GM12878 (cell line): ENCODE data around the gene RPS6KA2. TPM values are rescaled to one million over a fixed set of nuclear protein-coding genes. Genes with fewer than 3 reads are reported as not detected.

Source experiments
- ATAC-seq: fragments of 200-7000 bp; cut with Tn5 transposase; 3 replicates; pipeline ENCODE4 v1.9.1; 2020; ENCODE audit warnings: mild to moderate bottlenecking, moderate library complexity
- BruUV-seq: library from RNA; stranded (reverse); fragments of 400-500 nt; replicated peaks from 2 replicates; lab custom pipeline; 2021; lab: Mats Ljungman, UMichigan
- CTCF ChIA-PET: fragments of 300-600 bp; sonication (Branson Sonifier 250); formaldehyde crosslinking; extraction: SDS; loops from one replicate; lab custom pipeline; 2021; ENCODE audit warnings: inconsistent platforms; lab: Yijun Ruan, JAX
- POLR2A ChIA-PET: fragments of 350-600 bp; formaldehyde crosslinking; extraction: SDS; loops from one replicate; lab custom pipeline; 2021; ENCODE audit warnings: inconsistent platforms; lab: Charles Lee
- RAD21 ChIA-PET: fragments of 300-600 bp; sonication (Branson Sonifier 250); formaldehyde crosslinking; loops from one replicate; lab custom pipeline; 2023; ENCODE audit warnings: antibody characterized with exemption; ENCODE audit not compliant: unreplicated experiment; lab: Charles Lee
- SMC1A ChIA-PET: fragments of 300-600 bp; sonication (Branson Sonifier 250); formaldehyde crosslinking; loops from one replicate; lab custom pipeline; 2023; ENCODE audit not compliant: unreplicated experiment, uncharacterized antibody; lab: Charles Lee
- DNase-seq: peaks from one replicate; pipeline ENCODE4 v3.0.0-alpha.2; 2011; ENCODE audit warnings: low read depth, low spot score
- FAIRE-seq: peaks from 3 replicates; lab custom pipeline; 2011; peaks lifted over from hg19 to GRCh38; lab: Jason Lieb, UNC
- H2AFZ ChIP-seq: 2 replicates; pipeline ENCODE4 v1.6.0; 2011; ENCODE audit warnings: low read depth, low read length, control low read depth; ENCODE audit not compliant: control insufficient read depth
- H3K27ac ChIP-seq: 2 replicates; pipeline ENCODE4 v1.5.1; 2011; ENCODE audit warnings: control low read depth; ENCODE audit not compliant: control insufficient read depth, insufficient read depth
- H3K27me3 ChIP-seq, 2 experiments: replicated peaks in 1 of 2; 2 replicates each; pipeline versions ENCODE4 v1.6.0 to v1.6.1; 2011; ENCODE audit warnings: low read length in 1 of 2; ENCODE audit not compliant: control insufficient read depth in 2 of 2, insufficient read depth in 2 of 2
- H3K36me3 ChIP-seq, 2 experiments: 2 replicates each; pipeline ENCODE4 v1.5.1; 2011; ENCODE audit warnings: low read length in 1 of 2; ENCODE audit not compliant: control insufficient read depth in 2 of 2, insufficient read depth in 2 of 2
- H3K4me1 ChIP-seq: 2 replicates; pipeline ENCODE4 v1.6.1; 2011; ENCODE audit warnings: mild to moderate bottlenecking, low read length, moderate library complexity, mixed read lengths; ENCODE audit not compliant: control insufficient read depth, insufficient read depth
- H3K4me2 ChIP-seq: 2 replicates; pipeline ENCODE4 v1.6.0; 2011; ENCODE audit warnings: control low read depth; ENCODE audit not compliant: control insufficient read depth, insufficient read depth
- H3K4me3 ChIP-seq: fragments of 200-600 bp; sonication (generic); 2 replicates; pipeline ENCODE4 v1.5.1; 2016
- H3K79me2 ChIP-seq: 2 replicates; pipeline ENCODE4 v1.6.0; 2011; ENCODE audit warnings: low read length; ENCODE audit not compliant: control insufficient read depth, insufficient read depth
- H3K9ac ChIP-seq: 2 replicates; pipeline ENCODE4 v1.8.0; 2011; ENCODE audit warnings: low read length, control low read depth, mixed read lengths; ENCODE audit not compliant: control insufficient read depth, insufficient read depth
- H3K9me3 ChIP-seq: replicated peaks from 3 replicates; pipeline ENCODE4 v1.5.1; 2011; ENCODE audit warnings: mild to moderate bottlenecking, low read length; ENCODE audit not compliant: control insufficient read depth, insufficient read depth
- H4K20me1 ChIP-seq: 2 replicates; pipeline ENCODE4 v1.6.0; 2011; ENCODE audit not compliant: control insufficient read depth, insufficient read depth
- ASH2L ChIP-seq: fragments of 300-600, 200-600 bp; sonication (generic); IDR thresholded peaks from 2 replicates; pipeline ENCODE4 v1.6.1; 2017; ENCODE audit warnings: low read depth, mild to moderate bottlenecking, borderline replicate concordance
- ATF3 ChIP-seq: IDR thresholded peaks from 2 replicates; pipeline ENCODE4 v1.6.1; 2011; ENCODE audit warnings: low read depth, mild to moderate bottlenecking, low read length, moderate library complexity, borderline replicate concordance; ENCODE audit errors: extremely low read depth
- BRCA1 ChIP-seq: IDR thresholded peaks from 2 replicates; pipeline ENCODE4 v1.6.1; 2011; ENCODE audit warnings: low read depth, low read length, improper control_type of control experiment
- CBX3 ChIP-seq: fragments of 200-600 bp; sonication (generic); IDR thresholded peaks from 2 replicates; pipeline ENCODE4 v1.6.1; 2016; ENCODE audit warnings: low read depth, borderline replicate concordance
- KDM1A ChIP-seq: fragments of 200-600 bp; sonication (generic); IDR thresholded peaks from 2 replicates; pipeline ENCODE4 v1.6.1; 2016; ENCODE audit warnings: borderline replicate concordance
- MTA3 ChIP-seq: IDR thresholded peaks from 2 replicates; pipeline ENCODE4 v1.6.1; 2012; ENCODE audit warnings: low read length, inconsistent platforms, borderline replicate concordance
- NR2C2 ChIP-seq: IDR thresholded peaks from 2 replicates; pipeline ENCODE4 v1.6.1; 2011; ENCODE audit warnings: borderline replicate concordance, low read depth; ENCODE audit not compliant: control insufficient read depth, insufficient read length
- PML ChIP-seq: IDR thresholded peaks from 2 replicates; pipeline ENCODE4 v1.6.1; 2012; ENCODE audit warnings: low read length, inconsistent platforms
- SIN3A ChIP-seq: IDR thresholded peaks from 2 replicates; pipeline ENCODE4 v1.6.1; 2012; ENCODE audit warnings: low read depth, low read length, improper control_type of control experiment
- SIX5 ChIP-seq: IDR thresholded peaks from 2 replicates; pipeline ENCODE4 v1.6.1; 2011; ENCODE audit warnings: mild to moderate bottlenecking, low read depth, low read length, moderate library complexity; ENCODE audit not compliant: severe bottlenecking
- TARDBP ChIP-seq: IDR thresholded peaks from 2 replicates; pipeline ENCODE4 v1.6.1; 2016; ENCODE audit warnings: borderline replicate concordance
- ZNF592 ChIP-seq: fragments of 450-650 bp; IDR thresholded peaks from 2 replicates; pipeline ENCODE4 v1.6.1; 2017; ENCODE audit warnings: mild to moderate bottlenecking, moderate library complexity
- WGBS: methylation state at CpG from one replicate; pipeline ENCODE4 v1.1.6; 2016; ENCODE audit warnings: low lambda C conversion rate; ENCODE audit not compliant: insufficient replicate concordance, insufficient coverage; ENCODE audit errors: missing lambda C conversion rate; 5-methylcytosine and 5-hydroxymethylcytosine counted together
- in situ Hi-C: fragments of 300-500 bp; cut with MboI; formaldehyde crosslinking; loops from 9 replicates; pipeline ENCODE4 v1.14.3; 2018; ENCODE audit warnings: mixed read lengths
- intact Hi-C: fragments of 100-400 bp; cut with micrococcal nuclease; formaldehyde crosslinking; loops from one replicate; pipeline ENCODE4 v1.14.2; 2022; ENCODE audit not compliant: unreplicated experiment
- polyA plus RNA-seq, 11 experiments: library from polyadenylated mRNA; depleted of rRNA in 4 of 11; unstranded in 6 of 11; stranded (reverse) in 5 of 11; fragments of >200 nt; fragmentation: Nextera tagmentation in 4 of 11; fragmentation: Illumina TruSeq in 1 of 11; extraction: Ambion mirVana in 4 of 11; extraction: Trizol in 1 of 11; gene quantifications; 1 replicate in 1 of 11; 2 replicates in 10 of 11; pipeline versions ENCODE4 v1.2.1 to v1.2.3, GENCODE V29; 2011 to 2016; ENCODE audit warnings: inconsistent platforms in 2 of 11, missing spikeins in 2 of 11, low read depth in 1 of 11
- total RNA-seq, 4 experiments: library from RNA; depleted of rRNA in 3 of 4; stranded (reverse); fragments of >200 nt in 3 of 4; fragmentation: Illumina TruSeq in 1 of 4; extraction: Trizol in 1 of 4; gene quantifications; 2 replicates each; pipeline versions ENCODE4 v1.2.1 to v1.2.3, GENCODE V29; 2013 to 2021

The RPS6KA2 gene
- total and polyA plus RNA-seq, 10 of the 15 experiments (the other 5 are each of a cell fraction or from before 2014, with no cell fraction given), result 0.02 to 1.0 (median 0.22) TPM; not detected in 1

GRCh38 chr6:166567813-166568212 lies 59.2 kb downstream of the RPS6KA2 start:
- no peaks in the 10 kb centered on the region for H3K79me2 ChIP-seq
- H3K9ac ChIP-seq, result no peak overlapping the region
- intact Hi-C loops (no loop called here), in situ Hi-C loops (no loop called here)
- TF ChIP-seq ZNF592 (no peak), ATF3 (no peak), SIN3A (no peak), ASH2L (no peak), CBX3 (no peak), TARDBP (no peak), PML (no peak), BRCA1 (no peak), MTA3 (no peak), KDM1A (no peak), NR2C2 (no peak), SIX5 (no peak)
- RAD21 ChIA-PET, result interaction anchor here (0.7 to 0.8 kb wide), 2 partner anchors 21 to 683 kb away, joined by 3 read pairs; no protein-coding TSS in a partner anchor
- SMC1A ChIA-PET, result no interaction called here
- no peak for DNase-seq
- no peaks in the 10 kb centered on the region for H3K36me3 ChIP-seq
- 70% methylated on average over 8 of the region's 8 CpGs for WGBS
- BruUV-seq, result no TSS peak
- CTCF ChIA-PET, result no interaction called here
- POLR2A ChIA-PET, result no interaction called here
- no peak overlapping the region for H3K4me2 ChIP-seq
- no peaks in the 10 kb centered on the region for H3K4me1 ChIP-seq
- H3K27ac ChIP-seq, result no peak overlapping the region
- no peaks in the 10 kb centered on the region; the same call in 1 of the 2 replicates for H4K20me1 ChIP-seq
- H3K9me3 ChIP-seq, result no peaks in the 10 kb centered on the region
- ATAC-seq, result no peak
- no peaks in the 10 kb centered on the region for H3K27me3 ChIP-seq
- no peak overlapping the region for H2AFZ ChIP-seq
- H3K4me3 ChIP-seq, result no peak overlapping the region
- FAIRE-seq, result no peak
